Cardiac fibroblast (primary cell): ENCODE results near the gene FBXW11.

Experiments
- DNase-seq, 2 donors: peaks; one replicate each; pipeline versions ENCODE4 v3.0.0 to v3.0.0-alpha.2; 2010; ENCODE audit warnings: low read depth in 2 of 2
- H3K4me3 ChIP-seq, 2 donors: replicated peaks in 1 of 2; 1 replicate in 1 of 2; 2 replicates in 1 of 2; pipeline ENCODE4 v1.5.1; 2011; ENCODE audit warnings: low read depth in 2 of 2, low read length in 2 of 2, mild to moderate bottlenecking in 2 of 2, moderate library complexity in 1 of 2
- CTCF ChIP-seq: IDR thresholded peaks from one replicate; pipeline ENCODE4 v1.5.1; 2011; ENCODE audit warnings: low read depth, mild to moderate bottlenecking, low read length, inconsistent platforms

Gene FBXW11

GRCh38 chr5:172015346-172015745, 8.9 kb upstream of the FBXW11 start:
- H3K4me3 ChIP-seq = no peak overlapping the region
- DNase-seq = no peak
- TF ChIP-seq CTCF = no peak

- no peak for TF ChIP-seq CTCF
- peak; percentile 32 to 77 for DNase-seq
Observed at GRCh38 chr5:172010278-172010677, 3.8 kb upstream of the FBXW11 start.

GRCh38 chr5:172009536-172010270, 3.3 kb upstream of the FBXW11 start:
- no peak overlapping the region for H3K4me3 ChIP-seq
- peak; percentile 18 to 33 for DNase-seq
- no peak for TF ChIP-seq CTCF

More at GRCh38 chr5:172010278-172010677, 3.8 kb upstream of the FBXW11 start:
- no peak overlapping the region for H3K4me3 ChIP-seq

GRCh38 chr5:172008689-172009141, 2.3 kb upstream of the FBXW11 start:
- peak; percentile 60 to 73 for DNase-seq
- H3K4me3 ChIP-seq = no peak overlapping the region
- TF ChIP-seq CTCF = no peak

GRCh38 chr5:172008111-172008455, 1.6 kb upstream of the FBXW11 start:
- H3K4me3 ChIP-seq = peak overlapping the region in 1 of 2 donors; percentile 73

GRCh38 chr5:172007175-172008110, 1.0 kb upstream of the FBXW11 start:
- H3K4me3 ChIP-seq = peak overlapping the region; percentile 73 to 91
- no peak for TF ChIP-seq CTCF
- DNase-seq = peak in 1 of 2 donors; percentile 19

More at GRCh38 chr5:172008111-172008455, 1.6 kb upstream of the FBXW11 start:
- peak; percentile 64 to 71 for DNase-seq
- no peak for TF ChIP-seq CTCF
